ENCODE data around the gene BOD1.

GRCh38 chr5:173659423-173659822 lies 43.0 kb upstream of the BOD1 start:
- TF ChIP-seq, protein P1, sequence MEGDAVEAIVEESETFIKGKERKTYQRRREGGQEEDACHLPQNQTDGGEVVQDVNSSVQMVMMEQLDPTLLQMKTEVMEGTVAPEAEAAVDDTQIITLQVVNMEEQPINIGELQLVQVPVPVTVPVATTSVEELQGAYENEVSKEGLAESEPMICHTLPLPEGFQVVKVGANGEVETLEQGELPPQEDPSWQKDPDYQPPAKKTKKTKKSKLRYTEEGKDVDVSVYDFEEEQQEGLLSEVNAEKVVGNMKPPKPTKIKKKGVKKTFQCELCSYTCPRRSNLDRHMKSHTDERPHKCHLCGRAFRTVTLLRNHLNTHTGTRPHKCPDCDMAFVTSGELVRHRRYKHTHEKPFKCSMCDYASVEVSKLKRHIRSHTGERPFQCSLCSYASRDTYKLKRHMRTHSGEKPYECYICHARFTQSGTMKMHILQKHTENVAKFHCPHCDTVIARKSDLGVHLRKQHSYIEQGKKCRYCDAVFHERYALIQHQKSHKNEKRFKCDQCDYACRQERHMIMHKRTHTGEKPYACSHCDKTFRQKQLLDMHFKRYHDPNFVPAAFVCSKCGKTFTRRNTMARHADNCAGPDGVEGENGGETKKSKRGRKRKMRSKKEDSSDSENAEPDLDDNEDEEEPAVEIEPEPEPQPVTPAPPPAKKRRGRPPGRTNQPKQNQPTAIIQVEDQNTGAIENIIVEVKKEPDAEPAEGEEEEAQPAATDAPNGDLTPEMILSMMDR (IDR thresholded peaks at IDR 0.05; ENCODE audit: insufficient read depth, low read length), result no peak
- no peak for TF ChIP-seq POLR2AphosphoS5 (IDR thresholded peaks at IDR 0.05; ENCODE audit: low read depth)

Measured in HL-60 (cell line).